ENCODE measurements around the gene LRRC9.
"Not testable (repeated sequence)": the region's sequence is repeated elsewhere in the genome, so short reads cannot be mapped to it uniquely, and the experiment has no call there.

LRRC9 gene

DNA sequence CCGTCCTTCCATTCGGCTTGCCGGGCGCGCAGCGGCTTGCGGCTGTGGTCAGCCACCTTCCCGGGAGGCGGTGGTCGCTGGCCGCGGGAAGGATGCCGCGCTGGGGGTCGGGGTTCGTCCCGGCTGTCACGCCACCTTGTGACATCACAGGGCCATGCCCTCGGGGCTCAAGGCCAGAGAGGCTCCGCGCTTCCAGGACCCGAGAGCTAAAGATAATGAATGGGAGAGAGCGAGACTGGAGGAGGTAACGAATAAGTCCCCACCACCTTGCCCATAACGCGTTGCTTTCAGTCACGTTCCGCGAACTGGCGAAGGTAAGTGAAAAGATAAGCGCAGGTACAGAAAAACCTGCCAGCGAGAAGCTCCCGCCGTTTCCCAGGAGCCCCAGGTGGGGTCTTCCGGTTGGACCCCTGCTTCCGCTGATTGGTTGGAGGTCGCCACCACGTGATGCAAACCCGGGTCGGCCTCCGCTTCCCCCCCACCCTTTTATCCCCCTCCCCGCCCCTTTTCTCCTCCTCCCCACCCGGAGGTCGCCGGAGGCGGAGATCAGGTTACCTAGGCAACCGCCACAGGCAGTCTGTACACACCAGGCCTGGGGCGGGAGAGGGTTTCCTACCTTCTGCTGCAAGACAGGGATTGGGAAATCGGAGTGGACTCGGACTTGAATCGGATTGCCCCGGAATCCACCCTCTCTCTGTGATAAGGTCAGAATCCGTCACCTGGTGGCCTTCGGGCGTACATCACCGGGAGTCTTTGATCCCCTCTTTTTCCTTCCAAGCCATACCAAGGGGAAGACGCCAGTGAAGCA is at the start of gene LRRC9:
Gene LRRC9, plus strand, starts transcription at position 575 of the 808 bp plus-strand sequence.
- DNase-seq = peak; percentile 77

GRCh38 chr14:59870277-59871165 is 49.4 kb upstream of the LRRC9 start, which contains the start of gene RTN1:
TSS of gene RTN1 (minus strand) at chr14:59870776. CDS start at chr14:59870630, 146 bp downstream.
- DNase-seq = peak; percentile 73

DNA sequence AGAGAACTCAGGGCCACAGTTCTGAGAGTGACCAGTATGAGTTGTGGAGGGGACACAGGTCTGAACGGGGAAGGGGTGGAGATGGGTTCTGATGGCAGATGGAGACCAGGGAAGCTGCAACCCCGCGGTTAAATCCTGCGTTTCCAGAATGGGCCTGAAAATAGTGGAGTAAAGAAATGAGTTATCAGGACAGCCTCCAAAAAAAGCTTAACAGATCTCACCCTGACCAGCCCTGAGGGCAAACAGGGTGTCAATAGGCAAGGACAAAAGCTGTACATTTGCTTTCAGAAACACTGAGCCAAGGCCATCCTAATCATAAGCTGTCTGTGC is 48.8 kb upstream of the LRRC9 start:
- no peak for DNase-seq

- no peak for DNase-seq
Observed at GRCh38 chr14:59882957-59883356, 37.0 kb upstream of the LRRC9 start.

DNA sequence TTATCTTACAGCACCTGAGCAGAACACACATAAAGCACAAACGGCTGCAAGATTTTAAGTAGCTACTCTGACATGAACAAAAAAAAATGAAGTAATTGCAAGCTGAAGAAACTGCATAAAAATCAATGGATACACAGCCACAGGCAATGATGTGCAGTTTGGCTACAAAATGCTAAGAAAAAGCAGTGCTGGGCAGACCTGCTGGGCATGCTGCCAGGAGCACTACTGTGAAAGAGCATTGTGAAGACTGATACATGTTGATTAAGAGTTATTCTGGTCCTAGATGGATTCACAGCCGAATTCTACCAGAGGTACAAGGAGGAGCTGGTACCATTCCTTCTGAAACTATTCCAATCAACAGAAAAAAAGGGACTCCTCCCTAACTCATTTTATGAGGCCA is 29.3 kb upstream of the LRRC9 start:
- no peak for DNase-seq

GRCh38 chr14:59895721-59896120 is 24.2 kb upstream of the LRRC9 start:
- DNase-seq = no peak

DNA sequence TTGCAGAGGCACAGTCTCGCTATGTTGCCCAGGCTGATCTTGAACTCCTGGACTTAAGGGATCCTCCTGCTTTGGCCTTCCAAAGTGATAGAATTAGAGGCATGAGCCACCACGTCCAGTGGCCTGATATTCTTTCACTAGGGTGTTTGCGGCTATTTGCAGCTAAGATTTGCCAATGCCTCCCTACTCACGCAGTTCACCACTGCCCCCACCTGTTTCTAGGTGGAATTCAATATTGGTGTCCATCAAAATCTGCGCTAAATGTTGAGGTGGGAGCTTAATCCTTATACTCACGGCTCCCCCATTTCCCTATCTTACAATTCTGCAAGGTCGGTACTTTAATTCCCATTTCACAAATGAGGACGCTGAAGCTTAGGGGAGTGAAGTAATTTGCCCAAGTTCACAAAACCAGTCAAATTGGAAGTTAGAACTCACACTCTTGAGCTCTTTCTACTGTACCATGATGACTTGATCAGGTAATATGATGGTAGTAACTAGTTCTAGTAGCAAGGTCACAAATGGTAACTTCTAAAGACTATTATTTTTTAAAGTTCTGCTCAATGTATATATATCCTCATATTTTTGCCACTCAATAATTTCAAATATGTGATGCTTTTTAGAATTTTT is 22.1 kb upstream of the LRRC9 start:
- DNase-seq = peak; percentile 30

DNA sequence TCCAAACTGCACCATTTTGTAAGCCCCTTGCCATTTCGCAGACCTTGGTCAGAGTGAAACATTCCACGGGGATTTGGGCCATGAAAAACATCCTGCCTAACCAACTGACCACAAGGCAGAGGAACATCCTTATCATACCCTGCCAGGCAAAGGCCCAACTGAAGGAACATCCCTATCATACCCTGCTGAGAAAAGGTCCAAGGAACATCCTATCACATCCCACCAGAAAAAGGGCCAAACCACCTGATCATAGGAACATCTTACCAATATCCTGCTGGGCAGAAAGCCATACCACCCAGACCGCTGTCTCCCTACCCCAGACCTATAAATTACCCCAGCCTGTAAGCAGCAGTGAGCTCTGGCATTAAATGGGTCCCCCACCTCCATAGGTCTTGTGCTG is 19.4 kb upstream of the LRRC9 start:
- DNase-seq = no peak

- no peak for DNase-seq
Observed at GRCh38 chr14:59904184-59904583, 15.8 kb upstream of the LRRC9 start.

DNA sequence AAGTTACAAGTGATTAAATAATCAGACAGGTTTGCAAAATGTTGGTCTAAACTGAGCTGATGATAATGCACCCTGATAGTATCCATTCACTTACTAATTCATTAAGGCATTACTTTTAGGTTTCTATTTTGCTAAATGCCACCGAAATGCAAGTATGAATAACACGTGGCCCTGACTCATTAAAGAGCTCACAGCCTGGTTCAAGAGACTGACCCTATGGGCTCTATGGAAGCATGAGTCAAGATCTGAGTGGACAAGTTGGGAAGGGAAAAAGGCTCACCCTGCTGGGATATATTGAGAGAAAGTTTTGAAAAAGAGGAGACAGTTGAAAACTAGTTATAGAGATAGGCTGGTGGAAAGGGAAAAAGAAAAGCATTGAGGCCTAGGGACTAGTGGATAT is 14.8 kb upstream of the LRRC9 start:
- DNase-seq = no peak

DNA sequence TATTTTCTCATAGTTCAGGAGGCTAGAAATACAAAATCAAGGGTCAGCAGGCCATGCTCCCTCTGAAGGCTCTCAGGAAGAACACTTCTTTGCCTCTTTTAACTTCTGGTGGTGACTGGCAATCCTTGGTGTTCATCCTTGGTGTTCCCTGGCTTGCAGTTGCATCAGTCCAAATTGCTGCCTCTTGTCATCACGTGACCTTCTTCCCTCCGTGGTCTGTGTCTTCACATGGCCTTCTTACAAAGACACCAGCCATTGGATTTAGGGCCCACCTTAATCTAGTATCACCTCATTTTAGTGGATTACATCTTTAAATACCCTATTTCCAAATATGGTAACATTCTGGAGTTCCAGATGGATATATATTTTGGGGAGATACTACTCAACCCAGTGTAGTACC is 7.5 kb upstream of the LRRC9 start:
- no peak for DNase-seq

DNA sequence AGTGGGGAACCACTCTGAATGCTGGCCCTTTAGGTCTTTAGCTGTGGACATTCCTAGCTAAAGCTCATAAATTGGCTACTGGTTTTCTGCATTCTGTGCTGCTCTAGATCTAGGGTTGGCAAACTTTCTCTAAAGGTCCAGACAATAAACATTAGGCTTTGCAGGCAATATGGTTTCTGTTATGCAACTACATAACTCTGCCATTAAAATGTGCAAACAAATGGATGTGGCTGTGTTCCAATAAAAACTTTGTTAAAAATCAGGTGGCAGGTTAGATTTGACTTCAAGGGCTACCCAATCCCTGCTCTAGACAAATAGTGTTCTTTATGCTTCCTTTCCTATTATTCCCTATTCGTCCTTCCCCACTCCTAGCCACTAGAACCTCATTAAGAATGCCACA is 6.8 kb upstream of the LRRC9 start:
- no peak for DNase-seq

DNA sequence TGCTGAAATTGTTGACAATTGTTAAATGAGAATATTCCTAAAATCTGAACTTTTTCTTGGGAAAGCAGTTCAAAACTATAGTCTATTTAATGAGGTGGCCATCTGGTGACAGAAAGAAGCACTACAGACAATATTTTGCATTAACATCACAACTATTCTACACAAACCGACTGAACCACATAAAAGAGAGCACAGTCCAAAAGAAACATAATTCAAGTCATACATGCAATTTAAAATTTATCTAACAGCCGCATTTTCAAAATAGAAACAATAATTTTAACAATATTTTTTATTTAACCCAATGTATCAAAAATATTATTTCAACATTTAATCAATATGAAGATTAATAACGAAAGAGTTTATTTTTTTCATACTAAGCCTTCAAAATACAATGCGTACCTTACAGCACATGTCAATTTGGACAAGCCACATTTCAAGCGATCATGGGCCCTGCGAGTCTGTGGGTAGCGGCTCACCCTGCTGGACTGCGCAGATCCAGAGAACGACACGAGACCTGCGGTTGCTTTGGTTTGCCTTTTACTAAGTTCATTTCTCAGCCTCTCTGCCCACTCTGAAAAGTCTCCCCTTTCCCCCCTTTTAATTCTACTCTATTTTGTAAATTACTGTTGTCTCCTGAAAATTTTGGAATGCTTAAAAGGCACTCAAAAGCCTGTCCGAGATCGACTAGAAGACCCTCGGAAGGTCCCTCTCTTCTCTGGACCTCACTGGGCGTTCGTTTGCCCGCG is 947 bp upstream of the LRRC9 start:
- DNase-seq = no peak

- DNase-seq = no peak
Observed at GRCh38 chr14:59920378-59920683, 387 bp downstream of the LRRC9 start.

GRCh38 chr14:59925797-59926196 is 5.9 kb downstream of the LRRC9 start:
- no peak for DNase-seq

DNA sequence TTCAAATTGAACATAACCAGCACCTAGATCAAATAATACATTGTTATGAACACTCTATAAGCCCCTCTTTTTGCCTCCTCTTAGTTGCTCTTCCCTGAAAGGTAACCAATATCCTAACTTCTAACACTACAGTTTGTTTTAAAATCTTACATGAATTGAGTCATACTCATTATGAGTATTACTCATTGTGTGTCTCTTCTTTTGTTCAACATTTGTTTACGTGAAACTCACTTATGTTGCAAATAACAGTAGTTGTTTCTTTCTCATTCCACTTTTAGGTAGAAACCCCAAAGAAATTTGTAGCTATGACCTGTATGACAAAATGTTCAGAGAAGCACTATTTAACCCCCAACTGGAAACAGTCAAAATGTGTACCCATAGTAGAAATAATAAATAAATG is 6.6 kb downstream of the LRRC9 start:
- DNase-seq = no peak

GRCh38 chr14:59931237-59931636 is 11.3 kb downstream of the LRRC9 start:
- DNase-seq = no peak

GRCh38 chr14:59936145-59936544 is 16.2 kb downstream of the LRRC9 start:
- no peak for DNase-seq

- DNase-seq = no peak
Observed at GRCh38 chr14:59939828-59940227, 19.9 kb downstream of the LRRC9 start.

DNA sequence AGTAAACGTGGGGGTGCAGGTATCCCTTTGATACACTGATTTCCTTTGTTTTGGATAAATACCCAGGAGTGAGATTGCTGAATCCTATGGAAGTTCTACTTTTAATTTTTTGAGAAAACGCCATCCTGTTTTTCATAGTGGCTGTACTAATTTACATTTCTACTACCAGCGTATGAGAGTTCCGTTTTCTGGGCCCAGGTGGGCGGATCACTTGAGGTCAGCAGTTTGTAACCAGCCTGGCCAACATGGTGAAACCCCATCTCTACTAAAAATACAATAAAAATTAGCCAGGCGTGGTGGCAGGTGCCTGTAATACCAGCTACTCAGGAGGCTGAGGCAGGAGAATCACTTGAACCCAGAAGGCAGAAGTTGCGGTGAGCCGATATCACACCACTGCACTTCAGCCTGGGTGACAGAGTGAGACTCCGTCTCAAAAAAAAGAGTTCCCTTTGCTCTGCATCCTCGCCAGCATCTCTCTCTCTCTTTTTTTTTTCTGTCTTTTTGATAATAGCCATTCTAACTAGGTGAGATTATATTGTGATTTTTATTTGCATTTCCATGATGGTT is 22.4 kb downstream of the LRRC9 start:
- not testable (repeated sequence) for DNase-seq

GRCh38 chr14:59944909-59945308 is 25.0 kb downstream of the LRRC9 start:
- no peak for DNase-seq

GRCh38 chr14:59952141-59952540 is 32.2 kb downstream of the LRRC9 start:
- DNase-seq = not testable (repeated sequence)

- not testable (repeated sequence) for DNase-seq
Observed at GRCh38 chr14:59957890-59958289, 37.9 kb downstream of the LRRC9 start.
